Memory B cell (primary cell): ENCODE measurements around the gene PARG.
"Not testable (repeated sequence)": the region's sequence is repeated elsewhere in the genome, so short reads cannot be mapped to it uniquely, and the experiment has no call there.

Experiments
- ATAC-seq: fragments of 150-1000 bp; cut with Tn5 transposase; 2 replicates; pipeline ENCODE4 v1.10.0; 2021; ENCODE audit warnings: low read depth, mild to moderate bottlenecking, moderate library complexity
- DNase-seq, 2 donors: peaks; one replicate each; pipeline ENCODE4 v3.0.0; 2022; ENCODE audit warnings: low spot score in 2 of 2
- H3K27ac Mint-ChIP-seq: one replicate; pipeline ENCODE4 v1.8.0; 2022; ENCODE audit warnings: mild to moderate bottlenecking, moderate library complexity, mixed read lengths
- H3K27me3 Mint-ChIP-seq: one replicate; pipeline ENCODE4 v1.8.0; 2022; ENCODE audit warnings: mixed read lengths
- H3K36me3 Mint-ChIP-seq: one replicate; pipeline ENCODE4 v1.8.0; 2022; ENCODE audit warnings: mild to moderate bottlenecking, mixed read lengths
- H3K4me1 Mint-ChIP-seq: one replicate; pipeline ENCODE4 v1.8.0; 2022; ENCODE audit warnings: mixed read lengths
- H3K4me3 Mint-ChIP-seq: one replicate; pipeline ENCODE4 v1.8.0; 2022; ENCODE audit warnings: mild to moderate bottlenecking, moderate library complexity, mixed read lengths
- H3K9me3 Mint-ChIP-seq: one replicate; pipeline ENCODE4 v1.8.0; 2022; ENCODE audit warnings: mixed read lengths

PARG gene

DNA sequence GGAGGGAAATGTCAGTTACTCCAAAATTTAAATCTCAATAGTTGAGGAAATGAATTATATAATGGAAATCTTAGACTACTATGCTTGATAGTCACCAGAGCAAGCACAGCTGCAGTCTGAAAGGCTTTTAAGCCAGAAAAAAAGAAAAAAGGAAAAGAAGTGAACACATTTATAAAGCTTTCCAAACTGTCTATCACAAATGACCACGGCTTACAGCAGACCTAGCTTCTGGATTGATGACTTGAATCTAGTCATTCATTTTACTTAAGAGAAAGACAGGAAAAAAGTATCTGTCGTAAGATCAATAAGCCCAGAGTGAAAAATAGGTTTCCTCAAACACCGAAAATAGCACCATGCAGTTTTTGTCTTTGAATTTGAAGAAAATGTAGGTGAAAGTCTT is 111.8 kb downstream of the PARG start:
- DNase-seq (no peak), ATAC-seq (no peak)
- H3K9me3 Mint-ChIP-seq, result no peaks in the 10 kb centered on the region
- peaks cover 4% of the 10 kb centered on the region for H3K4me1 Mint-ChIP-seq
- no peak overlapping the region for H3K4me3 Mint-ChIP-seq
- no peak overlapping the region for H3K27ac Mint-ChIP-seq
- no peaks in the 10 kb centered on the region for H3K27me3 Mint-ChIP-seq
- H3K36me3 Mint-ChIP-seq, result peaks cover 34% of the 10 kb centered on the region

DNA sequence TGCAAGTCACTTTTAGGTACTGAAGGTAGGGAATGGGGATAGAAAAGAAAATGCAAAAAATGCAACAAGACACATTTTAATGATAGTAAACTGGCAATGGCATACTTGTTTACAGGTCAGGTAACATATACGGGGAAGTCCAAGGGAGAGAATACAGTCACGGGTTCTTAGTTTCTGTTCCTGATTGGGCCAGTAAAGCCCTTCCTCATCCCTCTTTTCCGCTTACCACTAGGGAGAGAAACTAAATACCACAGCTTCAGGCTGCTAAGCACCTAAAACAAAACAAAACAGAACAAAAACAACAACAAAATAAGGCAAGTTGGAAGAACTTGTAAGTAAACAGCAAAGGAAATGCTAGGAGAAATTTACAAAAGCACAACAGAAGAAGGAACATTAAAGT is 114.5 kb downstream of the PARG start:
- no peaks in the 10 kb centered on the region for H3K27me3 Mint-ChIP-seq

DNA sequence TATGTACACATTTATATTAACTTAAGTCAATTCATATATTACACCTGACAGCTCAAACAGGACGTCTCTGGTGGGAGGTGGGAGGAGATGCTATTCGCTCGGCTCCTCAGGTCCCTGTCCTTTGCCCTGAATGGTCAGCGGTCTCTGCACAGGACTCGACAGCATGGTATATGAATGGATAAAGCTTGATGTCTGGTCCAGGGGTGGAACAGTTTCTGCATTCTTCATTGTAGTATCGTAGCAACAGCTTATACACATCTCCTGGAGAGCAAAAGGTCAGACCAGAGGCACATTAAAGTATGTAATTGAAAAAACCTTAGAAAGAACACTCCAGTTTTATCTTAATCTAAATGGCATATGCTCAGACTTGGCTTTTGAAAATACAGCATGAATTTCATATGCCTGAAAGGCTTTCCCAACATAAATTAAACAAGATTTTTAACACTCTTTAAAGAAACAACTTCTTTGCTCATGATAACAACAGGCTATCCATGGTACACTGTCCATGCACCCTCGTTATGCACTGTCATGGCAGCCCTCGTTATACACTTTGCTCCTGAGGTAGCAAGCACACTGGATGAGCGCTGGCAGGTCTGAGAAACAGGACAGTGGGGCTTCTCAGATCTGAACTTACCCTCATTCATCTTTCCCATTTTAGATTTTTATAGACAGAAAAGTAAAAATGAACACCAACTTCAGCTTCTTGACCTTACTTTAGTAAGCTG is 122.4 kb downstream of the PARG start:
- no peak overlapping the region for H3K27ac Mint-ChIP-seq
- peaks cover 1% of the 10 kb centered on the region for H3K9me3 Mint-ChIP-seq
- no peak for DNase-seq
- peaks cover 50% of the 10 kb centered on the region for H3K36me3 Mint-ChIP-seq
- H3K27me3 Mint-ChIP-seq, result no peaks in the 10 kb centered on the region
- H3K4me1 Mint-ChIP-seq, result no peaks in the 10 kb centered on the region
- no peak overlapping the region for H3K4me3 Mint-ChIP-seq
- ATAC-seq, result no peak

More for the DNA sequence above, 114.5 kb downstream of the PARG start:
- DNase-seq (no peak), ATAC-seq (peak; percentile 79)
- H3K4me1 Mint-ChIP-seq, result peaks cover 4% of the 10 kb centered on the region
- peak overlapping the region; percentile 81 for H3K27ac Mint-ChIP-seq
- H3K36me3 Mint-ChIP-seq, result peaks cover 35% of the 10 kb centered on the region
- H3K9me3 Mint-ChIP-seq, result no peaks in the 10 kb centered on the region
- peak overlapping the region; percentile 53 for H3K4me3 Mint-ChIP-seq

DNA sequence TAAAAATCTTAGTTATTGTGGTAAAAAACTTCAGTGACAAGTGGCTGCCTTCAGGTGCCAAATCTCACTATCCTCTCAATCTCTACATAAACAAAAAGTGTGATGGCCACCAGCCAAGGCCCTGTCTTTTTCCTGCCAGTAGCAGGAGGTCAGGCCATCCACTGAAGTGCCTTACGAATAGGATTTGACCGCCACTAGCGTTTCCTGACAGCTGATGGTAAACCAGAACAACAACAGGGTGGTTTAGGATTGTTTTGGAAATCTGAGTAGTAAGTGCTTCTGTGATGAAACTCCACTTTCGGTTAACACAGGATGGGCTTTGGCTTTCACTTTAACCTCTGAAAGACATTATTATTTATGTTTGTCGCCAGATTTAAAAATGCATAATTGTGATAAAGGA is 124.0 kb downstream of the PARG start:
- Mint-ChIP-seq H3K4me1 (no peaks in the 10 kb centered on the region), H3K9me3 (peaks cover 1% of the 10 kb centered on the region), H3K4me3 (no peak overlapping the region), H3K36me3 (peaks cover 46% of the 10 kb centered on the region), H3K27me3 (no peaks in the 10 kb centered on the region), H3K27ac (no peak overlapping the region)
- DNase-seq (no peak), ATAC-seq (no peak)

DNA sequence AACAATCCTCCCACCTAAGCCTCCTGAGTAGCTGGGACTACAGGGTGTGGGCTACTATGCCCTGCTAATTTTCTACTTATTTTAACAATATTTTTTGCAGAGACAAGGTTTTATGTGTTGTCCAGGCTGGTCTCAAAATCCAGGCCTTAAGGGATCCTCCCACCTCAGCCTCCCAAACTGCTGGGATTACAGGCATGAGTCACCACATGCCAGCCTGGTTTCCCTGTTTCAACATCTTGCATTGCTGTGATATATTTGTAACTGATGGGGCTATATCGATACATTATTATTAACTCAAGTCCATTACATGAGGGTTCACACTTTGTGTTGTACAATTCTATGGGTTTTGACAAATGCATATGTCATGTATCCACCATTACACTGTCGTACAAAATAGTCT is 137.8 kb downstream of the PARG start:
- H3K4me3 Mint-ChIP-seq, result no peak overlapping the region
- H3K27ac Mint-ChIP-seq, result no peak overlapping the region
- H3K27me3 Mint-ChIP-seq, result peaks cover 5% of the 10 kb centered on the region
- H3K36me3 Mint-ChIP-seq, result no peaks in the 10 kb centered on the region
- ATAC-seq, result no peak
- no peaks in the 10 kb centered on the region for H3K4me1 Mint-ChIP-seq
- H3K9me3 Mint-ChIP-seq, result peaks cover 2% of the 10 kb centered on the region
- no peak for DNase-seq

DNA sequence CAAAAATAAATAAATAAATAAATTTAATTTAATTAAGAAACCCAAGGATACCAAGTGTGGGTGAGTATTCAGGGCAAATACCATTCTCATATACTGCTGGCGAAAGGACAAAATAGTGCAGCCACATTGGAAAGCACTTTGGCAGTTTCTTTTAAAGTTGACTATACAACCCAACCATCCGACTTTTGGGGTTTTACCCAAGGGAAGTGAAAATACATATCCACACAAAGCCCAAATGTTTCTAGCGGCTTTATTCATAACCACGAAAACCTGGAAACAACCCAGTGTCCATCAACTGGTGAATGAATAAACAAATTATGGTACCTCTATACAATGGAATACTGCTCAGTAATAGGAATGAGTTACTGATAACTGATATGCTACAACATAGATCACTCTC is 143.6 kb downstream of the PARG start:
- Mint-ChIP-seq H3K27me3 (peaks cover 5% of the 10 kb centered on the region), H3K4me3 (no peak overlapping the region), H3K4me1 (peaks cover 3% of the 10 kb centered on the region), H3K27ac (no peak overlapping the region), H3K36me3 (no peaks in the 10 kb centered on the region), H3K9me3 (no peaks in the 10 kb centered on the region)
- ATAC-seq (no peak), DNase-seq (no peak)

DNA sequence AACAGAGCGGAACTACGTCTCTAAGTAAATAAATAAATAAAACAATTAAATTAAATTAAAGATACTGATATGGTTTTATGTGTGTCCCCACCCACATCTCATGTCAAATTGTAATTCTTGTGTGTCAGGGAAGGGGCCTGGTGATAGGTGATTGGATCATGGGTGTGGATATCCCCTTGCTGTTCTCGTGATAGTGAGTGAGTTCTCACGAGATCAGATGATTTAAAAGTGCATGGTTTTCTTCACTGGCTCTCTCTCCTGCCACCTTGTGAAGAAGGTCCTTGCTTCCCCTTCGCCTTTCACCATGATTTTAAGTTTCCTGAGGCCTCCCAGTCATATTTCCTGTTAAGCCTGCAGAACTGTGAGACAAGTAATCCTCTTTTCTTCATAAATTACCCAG is 150.7 kb downstream of the PARG start:
- peaks cover 1% of the 10 kb centered on the region for H3K9me3 Mint-ChIP-seq
- no peaks in the 10 kb centered on the region for H3K27me3 Mint-ChIP-seq

DNA sequence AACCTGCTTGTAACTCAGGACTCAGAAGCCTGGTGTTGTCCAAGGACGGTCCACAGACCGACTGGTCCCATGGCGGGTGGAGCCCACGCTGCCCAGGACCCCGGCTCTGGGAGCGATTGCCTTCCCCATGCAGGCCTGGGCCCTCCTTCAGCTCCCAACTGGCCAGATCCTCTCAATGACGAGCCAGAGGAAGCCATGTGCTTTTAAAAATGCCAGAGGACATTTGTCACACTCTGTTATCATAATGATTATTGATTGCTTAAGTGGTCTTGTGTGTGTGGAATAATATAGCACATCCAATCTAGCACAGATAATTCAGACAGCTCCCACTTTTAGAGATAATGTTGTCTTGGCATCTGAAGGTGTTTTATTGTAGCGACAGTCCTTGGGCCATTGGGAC is 157.1 kb downstream of the PARG start:
- no peak for DNase-seq
- Mint-ChIP-seq H3K4me3 (no peak overlapping the region), H3K27ac (no peak overlapping the region), H3K36me3 (no peaks in the 10 kb centered on the region), H3K27me3 (peaks cover 1% of the 10 kb centered on the region), H3K9me3 (peaks cover 1% of the 10 kb centered on the region), H3K4me1 (no peaks in the 10 kb centered on the region)
- ATAC-seq, result no peak

More for the DNA sequence above, 150.7 kb downstream of the PARG start:
- ATAC-seq (no peak), DNase-seq (no peak)
- Mint-ChIP-seq H3K36me3 (no peaks in the 10 kb centered on the region), H3K4me1 (no peaks in the 10 kb centered on the region), H3K27ac (no peak overlapping the region), H3K4me3 (no peak overlapping the region)

DNA sequence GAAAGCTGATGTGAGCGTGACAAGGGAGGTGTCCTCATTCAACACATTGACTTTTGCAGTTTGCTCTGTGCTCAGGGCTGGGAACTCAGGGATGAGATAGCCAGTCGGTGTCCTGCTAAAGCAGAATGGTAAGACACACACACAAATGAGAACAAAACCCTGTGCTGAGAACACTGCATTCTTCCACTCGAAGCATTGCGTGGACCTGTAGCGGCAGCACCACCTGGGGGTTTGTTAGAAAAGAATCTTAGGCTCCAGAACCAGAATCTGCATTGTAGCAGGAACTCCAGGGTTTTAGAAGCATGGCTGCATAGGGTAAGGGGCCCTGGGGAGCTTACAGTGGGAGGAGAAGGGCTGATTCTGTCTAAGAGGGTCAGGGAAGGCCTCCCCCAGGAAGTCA is 158.2 kb downstream of the PARG start:
- H3K36me3 Mint-ChIP-seq, result no peaks in the 10 kb centered on the region
- DNase-seq, result no peak
- peaks cover 1% of the 10 kb centered on the region for H3K9me3 Mint-ChIP-seq
- H3K4me1 Mint-ChIP-seq, result no peaks in the 10 kb centered on the region
- H3K27me3 Mint-ChIP-seq, result peaks cover 1% of the 10 kb centered on the region
- no peak overlapping the region for H3K4me3 Mint-ChIP-seq
- ATAC-seq, result no peak
- H3K27ac Mint-ChIP-seq, result no peak overlapping the region

DNA sequence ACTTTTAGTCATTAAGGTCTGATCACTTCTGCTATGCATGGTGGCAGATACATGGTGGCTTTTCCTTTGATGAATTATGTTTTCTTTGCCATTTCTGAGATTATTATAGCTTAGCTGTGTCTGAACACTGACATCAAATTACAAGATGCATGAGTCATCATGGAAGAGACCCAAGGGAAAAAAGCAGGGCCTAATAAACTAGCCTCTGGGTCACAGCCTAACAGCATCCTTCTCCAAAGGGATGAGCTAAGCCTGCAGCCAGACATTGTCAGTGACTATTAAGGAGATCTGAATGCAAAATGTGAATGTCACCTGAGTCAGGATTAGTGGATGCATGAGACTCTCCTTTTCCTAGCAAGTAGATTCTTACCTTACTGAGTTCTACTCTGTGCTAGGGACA is 160.6 kb downstream of the PARG start:
- Mint-ChIP-seq H3K27ac (no peak overlapping the region), H3K27me3 (peaks cover 1% of the 10 kb centered on the region), H3K4me3 (no peak overlapping the region), H3K9me3 (no peaks in the 10 kb centered on the region), H3K4me1 (no peaks in the 10 kb centered on the region), H3K36me3 (no peaks in the 10 kb centered on the region)
- ATAC-seq, result no peak
- DNase-seq, result no peak

DNA sequence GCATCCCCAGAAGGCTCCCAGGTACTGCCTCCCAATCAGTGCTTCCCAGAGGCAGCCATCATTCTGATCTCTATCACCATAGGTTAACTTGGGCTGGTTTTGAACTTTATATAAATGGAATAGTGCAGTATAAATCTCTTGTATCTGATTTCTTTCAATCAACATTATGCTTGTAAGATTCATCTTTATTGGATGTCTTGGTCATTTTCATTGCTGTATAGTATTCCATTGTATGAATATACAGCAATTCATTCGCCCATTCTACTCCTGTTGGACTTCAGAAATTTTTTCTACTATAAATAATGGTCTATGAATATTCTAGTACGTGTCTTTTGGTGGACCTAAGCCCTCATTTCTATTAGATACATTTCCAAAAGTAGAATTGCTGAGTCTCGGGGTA is 163.6 kb downstream of the PARG start:
- DNase-seq, result no peak
- H3K4me1 Mint-ChIP-seq, result no peaks in the 10 kb centered on the region
- H3K9me3 Mint-ChIP-seq, result no peaks in the 10 kb centered on the region
- ATAC-seq, result no peak
- H3K36me3 Mint-ChIP-seq, result no peaks in the 10 kb centered on the region
- no peak overlapping the region for H3K4me3 Mint-ChIP-seq
- no peak overlapping the region for H3K27ac Mint-ChIP-seq
- H3K27me3 Mint-ChIP-seq, result peaks cover 1% of the 10 kb centered on the region

DNA sequence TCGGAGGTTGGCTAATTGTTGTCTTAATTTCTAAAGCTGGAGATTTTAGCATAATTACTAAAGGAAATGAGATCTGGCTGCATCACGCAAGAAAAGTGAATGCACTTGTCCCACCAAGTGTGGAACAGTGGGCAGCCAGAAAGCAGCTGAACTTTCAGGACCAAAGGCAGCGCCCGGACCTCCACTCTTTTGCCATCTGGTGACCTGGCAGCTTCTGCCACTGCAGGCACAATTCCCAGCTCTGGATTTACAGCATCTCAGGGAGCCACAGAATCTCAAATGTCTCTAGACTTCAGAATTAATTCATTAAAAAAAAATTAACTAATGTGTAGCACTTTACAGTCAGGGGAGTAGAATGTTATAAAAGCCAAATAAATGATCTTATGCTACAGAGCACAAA is 165.0 kb downstream of the PARG start:
- Mint-ChIP-seq H3K4me3 (no peak overlapping the region), H3K4me1 (no peaks in the 10 kb centered on the region), H3K9me3 (no peaks in the 10 kb centered on the region), H3K27me3 (peaks cover 7% of the 10 kb centered on the region), H3K27ac (no peak overlapping the region), H3K36me3 (no peaks in the 10 kb centered on the region)
- no peak for ATAC-seq
- no peak for DNase-seq

DNA sequence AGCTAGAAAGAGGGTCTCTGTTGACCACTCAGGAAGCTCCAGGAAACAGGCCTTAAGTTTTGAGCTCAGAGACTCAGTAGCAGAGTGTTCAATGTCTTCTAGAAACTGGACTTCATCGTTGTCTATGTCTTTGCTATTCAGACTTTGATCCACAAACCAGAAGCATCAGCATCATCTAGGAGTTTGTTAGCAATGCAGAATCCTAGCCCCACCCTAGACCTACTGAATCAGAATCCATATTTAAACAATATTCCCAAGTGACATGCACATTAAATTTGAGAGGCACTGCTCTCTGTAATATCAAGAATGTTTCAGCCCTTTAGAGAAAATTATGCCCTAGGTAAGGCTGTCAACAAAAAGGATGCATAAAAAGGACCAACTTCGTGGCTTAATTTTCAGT is 166.8 kb downstream of the PARG start:
- no peaks in the 10 kb centered on the region for H3K4me1 Mint-ChIP-seq
- no peaks in the 10 kb centered on the region for H3K36me3 Mint-ChIP-seq
- no peak for ATAC-seq
- H3K27me3 Mint-ChIP-seq, result peaks cover 11% of the 10 kb centered on the region
- DNase-seq, result no peak
- no peak overlapping the region for H3K27ac Mint-ChIP-seq
- H3K9me3 Mint-ChIP-seq, result no peaks in the 10 kb centered on the region
- H3K4me3 Mint-ChIP-seq, result no peak overlapping the region

DNA sequence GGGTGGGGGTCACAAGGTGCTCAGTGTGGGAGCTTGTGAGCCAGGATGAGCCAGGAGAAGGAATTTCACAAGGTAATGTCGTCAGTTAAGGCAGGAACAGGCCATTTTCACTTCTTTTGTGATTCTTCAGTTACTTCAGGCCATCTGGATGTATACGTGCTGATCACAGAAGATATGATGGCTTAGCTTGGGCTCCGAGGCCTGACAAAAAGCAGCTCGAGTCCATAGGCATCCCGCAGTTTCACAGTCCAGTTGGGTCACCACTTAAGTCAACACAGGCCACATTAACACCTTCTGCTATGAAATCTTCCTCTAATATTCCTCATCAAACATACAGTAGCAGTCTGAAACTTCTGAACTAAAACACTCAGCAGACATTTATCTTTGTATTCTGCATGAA is 168.9 kb downstream of the PARG start:
- H3K27ac Mint-ChIP-seq, H3K4me3 Mint-ChIP-seq, H3K9me3 Mint-ChIP-seq, H3K4me1 Mint-ChIP-seq, ATAC-seq, H3K36me3 Mint-ChIP-seq, DNase-seq: not testable (repeated sequence)
- peaks cover 19% of the 10 kb centered on the region for H3K27me3 Mint-ChIP-seq

DNA sequence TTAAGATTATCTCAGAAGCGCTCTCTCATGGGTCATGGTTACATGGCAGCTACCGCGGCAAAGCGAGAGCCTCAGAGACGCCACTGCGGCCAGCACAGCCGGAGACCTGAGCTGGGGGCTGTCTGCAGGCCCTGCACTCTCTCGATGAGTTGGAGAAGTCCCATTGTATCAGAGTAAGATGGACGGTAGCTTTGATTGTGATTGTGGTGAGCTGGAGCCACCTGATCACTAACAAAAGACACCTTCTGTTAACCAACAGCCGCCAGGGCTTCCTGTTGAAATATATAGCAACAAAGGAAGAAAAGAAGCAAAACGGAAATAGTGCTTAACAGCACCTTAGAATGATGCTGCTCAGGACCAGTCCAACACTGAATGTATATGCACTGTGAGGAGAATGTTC is 170.8 kb downstream of the PARG start:
- DNase-seq, H3K36me3 Mint-ChIP-seq, H3K4me3 Mint-ChIP-seq, H3K27ac Mint-ChIP-seq, H3K4me1 Mint-ChIP-seq, H3K9me3 Mint-ChIP-seq, ATAC-seq: not testable (repeated sequence)
- peaks cover 27% of the 10 kb centered on the region for H3K27me3 Mint-ChIP-seq
